Measurements from ENCODE around the gene LDHB.
"Not testable (repeated sequence)": the region's sequence is repeated elsewhere in the genome, so short reads cannot be mapped to it uniquely, and the experiment has no call there.

The LDHB gene

GRCh38 chr12:21604245-21605101, 53.2 kb downstream of the LDHB start, which contains the start of gene GYS2:
Gene GYS2, minus strand, starts transcription at chr12:21604847. Its CDS starts 255 bp downstream, at chr12:21604592.
- DNase-seq: no peak

GRCh38 chr12:21602774-21603173, 54.9 kb downstream of the LDHB start:
- DNase-seq: no peak

- DNase-seq: no peak
Observed at GRCh38 chr12:21600196-21600595, 57.4 kb downstream of the LDHB start.

GRCh38 chr12:21599143-21599999, 58.3 kb downstream of the LDHB start:
- DNase-seq: no peak

- no peak for DNase-seq
Observed at GRCh38 chr12:21598651-21599050, 59.0 kb downstream of the LDHB start.

GRCh38 chr12:21595356-21595755, 62.3 kb downstream of the LDHB start:
- DNase-seq: not testable (repeated sequence)

GRCh38 chr12:21585485-21585884, 72.2 kb downstream of the LDHB start:
- DNase-seq: no peak
